Mucosa of rectum (tissue), 2 donors: ENCODE results near the gene CACNA1S.

ENCODE experiments used
- H3K27ac ChIP-seq, 2 donors: one replicate each; pipeline ENCODE4 v1.7.0; 2013; ENCODE audit warnings: inconsistent platforms in 2 of 2, low read depth in 2 of 2, low read length in 2 of 2
- H3K27me3 ChIP-seq, 2 donors: one replicate each; pipeline ENCODE4 v1.7.0; 2013; ENCODE audit warnings: low read length in 2 of 2; ENCODE audit not compliant: control insufficient read depth in 2 of 2, insufficient read depth in 2 of 2
- H3K36me3 ChIP-seq, 2 donors: one replicate each; pipeline ENCODE4 v1.7.0; 2013; ENCODE audit warnings: low read length in 2 of 2; ENCODE audit not compliant: control insufficient read depth in 2 of 2, insufficient read depth in 2 of 2
- H3K4me1 ChIP-seq, 2 donors: one replicate each; pipeline ENCODE4 v1.7.0; 2013; ENCODE audit warnings: low read length in 2 of 2, mild to moderate bottlenecking in 1 of 2; ENCODE audit not compliant: control insufficient read depth in 2 of 2, insufficient read depth in 2 of 2
- H3K4me3 ChIP-seq, 2 donors: one replicate each; pipeline ENCODE4 v1.7.0; 2013; ENCODE audit warnings: low read length in 2 of 2
- H3K9ac ChIP-seq, 2 donors: one replicate each; pipeline ENCODE4 v1.7.0; 2013; ENCODE audit warnings: low read length in 2 of 2, low read depth in 1 of 2, mild to moderate bottlenecking in 1 of 2
- H3K9me3 ChIP-seq, 2 donors: one replicate each; pipeline ENCODE4 v1.7.0; 2013; ENCODE audit warnings: low read length in 2 of 2; ENCODE audit not compliant: control insufficient read depth in 2 of 2
- donor health status: healthy.
- donor health status: Normal muscosa, but diverticular disease.

CACNA1S gene

GRCh38 chr1:201054091-201054543 lies 58.1 kb downstream of the CACNA1S start:
- Histone ChIP-seq H3K9ac (no peak overlapping the region), H3K4me3 (no peak overlapping the region), H3K9me3 (no peaks in the 10 kb centered on the region), H3K27me3 (no peaks in the 10 kb centered on the region), H3K4me1 (peaks cover 0 to 3% of the 10 kb centered on the region in 2 donors), H3K27ac (no peak overlapping the region), H3K36me3 (no peaks in the 10 kb centered on the region)

GRCh38 chr1:201053155-201053860 lies 58.9 kb downstream of the CACNA1S start:
- Histone ChIP-seq H3K27ac (no peak overlapping the region), H3K27me3 (no peaks in the 10 kb centered on the region), H3K36me3 (no peaks in the 10 kb centered on the region), H3K9me3 (no peaks in the 10 kb centered on the region), H3K4me3 (no peak overlapping the region), H3K9ac (no peak overlapping the region), H3K4me1 (peaks cover 0 to 3% of the 10 kb centered on the region in 2 donors)

GRCh38 chr1:201051399-201051798 lies 60.8 kb downstream of the CACNA1S start:
- no peaks in the 10 kb centered on the region for H3K9me3 ChIP-seq
- peaks cover 0 to 2% of the 10 kb centered on the region in 2 donors for H3K4me1 ChIP-seq
- H3K27me3 ChIP-seq: no peaks in the 10 kb centered on the region
- H3K9ac ChIP-seq: no peak overlapping the region
- H3K36me3 ChIP-seq: no peaks in the 10 kb centered on the region
- no peak overlapping the region for H3K27ac ChIP-seq
- no peak overlapping the region for H3K4me3 ChIP-seq

GRCh38 chr1:201050515-201051277 lies 61.5 kb downstream of the CACNA1S start:
- no peaks in the 10 kb centered on the region for H3K9me3 ChIP-seq
- no peaks in the 10 kb centered on the region for H3K36me3 ChIP-seq
- H3K4me3 ChIP-seq: no peak overlapping the region
- no peak overlapping the region for H3K27ac ChIP-seq
- H3K4me1 ChIP-seq: no peaks in the 10 kb centered on the region
- H3K27me3 ChIP-seq: no peaks in the 10 kb centered on the region
- H3K9ac ChIP-seq: no peak overlapping the region

- H3K4me3 ChIP-seq: no peak overlapping the region
- H3K9ac ChIP-seq: no peak overlapping the region
- no peaks in the 10 kb centered on the region for H3K9me3 ChIP-seq
- no peaks in the 10 kb centered on the region for H3K4me1 ChIP-seq
- H3K27me3 ChIP-seq: no peaks in the 10 kb centered on the region
- no peak overlapping the region for H3K27ac ChIP-seq
- no peaks in the 10 kb centered on the region for H3K36me3 ChIP-seq
Observed at GRCh38 chr1:201049248-201049831, 62.9 kb downstream of the CACNA1S start.

- no peak overlapping the region for H3K9ac ChIP-seq
- no peaks in the 10 kb centered on the region for H3K9me3 ChIP-seq
- H3K4me3 ChIP-seq: no peak overlapping the region
Observed at GRCh38 chr1:201048521-201048920, 63.7 kb downstream of the CACNA1S start.

GRCh38 chr1:201044119-201044518 lies 68.1 kb downstream of the CACNA1S start:
- Histone ChIP-seq H3K9ac (no peak overlapping the region), H3K9me3 (no peaks in the 10 kb centered on the region), H3K4me3 (no peak overlapping the region), H3K27ac (no peak overlapping the region), H3K36me3 (no peaks in the 10 kb centered on the region), H3K27me3 (no peaks in the 10 kb centered on the region), H3K4me1 (peaks cover 5 to 7% of the 10 kb centered on the region in 2 donors)

More at GRCh38 chr1:201048521-201048920, 63.7 kb downstream of the CACNA1S start:
- Histone ChIP-seq H3K4me1 (no peaks in the 10 kb centered on the region), H3K36me3 (no peaks in the 10 kb centered on the region), H3K27ac (no peak overlapping the region), H3K27me3 (no peaks in the 10 kb centered on the region)

- no peaks in the 10 kb centered on the region for H3K27me3 ChIP-seq
- H3K27ac ChIP-seq: no peak overlapping the region
- H3K4me1 ChIP-seq: peaks cover 5 to 7% of the 10 kb centered on the region in 2 donors
- H3K9ac ChIP-seq: no peak overlapping the region
- no peaks in the 10 kb centered on the region for H3K9me3 ChIP-seq
- H3K4me3 ChIP-seq: peak overlapping the region in 1 of 2 donors; percentile 20
- no peaks in the 10 kb centered on the region for H3K36me3 ChIP-seq
Observed at GRCh38 chr1:201042779-201043461, 69.3 kb downstream of the CACNA1S start.

- Histone ChIP-seq H3K4me1 (peaks cover 5 to 7% of the 10 kb centered on the region in 2 donors), H3K36me3 (no peaks in the 10 kb centered on the region), H3K9me3 (no peaks in the 10 kb centered on the region), H3K4me3 (no peak overlapping the region), H3K27ac (no peak overlapping the region), H3K9ac (no peak overlapping the region), H3K27me3 (no peaks in the 10 kb centered on the region)
Observed at GRCh38 chr1:201041011-201041410, 71.2 kb downstream of the CACNA1S start.
